ENCODE results near the gene PPP2CA.
"Not testable (repeated sequence)": the region's sequence is repeated elsewhere in the genome, so short reads cannot be mapped to it uniquely, and the experiment has no call there.

Gene PPP2CA

DNA sequence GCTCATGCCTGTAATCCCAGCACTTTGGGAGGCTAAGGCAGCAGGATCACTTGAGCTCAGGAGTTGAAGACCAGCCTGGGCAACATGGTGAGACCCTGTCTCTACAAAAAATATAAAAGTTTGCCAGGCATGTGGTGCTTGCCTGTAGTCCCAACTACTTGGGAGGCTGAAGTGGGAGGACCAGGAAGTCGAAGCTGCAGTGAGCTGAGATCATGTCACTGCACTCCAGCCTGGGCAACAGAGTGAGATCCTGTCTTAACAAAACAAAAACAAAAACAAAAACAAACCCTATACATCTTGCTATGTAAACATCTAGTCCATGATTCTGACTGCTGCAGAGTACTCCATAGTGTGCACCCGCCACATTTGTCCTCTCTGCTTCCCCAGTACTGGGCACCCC lies 19.8 kb upstream of the PPP2CA start:
- DNase-seq (ENCODE audit: low read depth in 2 of 3, low spot score in 1 of 3) = no peak

DNA sequence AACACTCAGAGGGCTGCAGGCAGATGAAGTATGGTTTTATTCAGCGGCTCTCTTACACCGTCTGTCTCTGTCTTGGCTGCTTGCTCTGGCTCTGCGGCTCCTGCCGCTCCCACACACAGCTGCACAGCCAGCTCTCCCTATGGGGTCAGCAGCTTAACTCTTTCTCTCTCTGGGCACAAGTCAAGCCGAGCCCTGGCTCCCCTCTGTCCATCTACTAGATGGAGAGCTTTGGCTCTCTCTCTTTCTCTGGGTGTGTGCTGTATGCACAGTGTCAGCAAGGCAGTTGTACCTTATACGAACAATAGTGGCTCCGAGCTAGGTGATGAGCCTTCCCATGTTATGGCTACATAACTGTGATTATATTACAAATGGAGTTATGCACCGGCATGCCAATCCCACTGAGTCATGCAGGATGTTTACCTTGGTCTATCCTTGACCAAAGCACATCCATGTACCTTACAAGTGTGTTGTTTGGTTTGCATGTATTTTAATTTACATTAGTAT lies 19.3 kb upstream of the PPP2CA start:
- no peak for DNase-seq (ENCODE audit: low read depth in 2 of 3, low spot score in 1 of 3)

- DNase-seq (ENCODE audit: low read depth in 2 of 3, low spot score in 1 of 3) = no peak
Measured at GRCh38 chr5:134242146-134242545, 16.3 kb upstream of the PPP2CA start.

- no peak for DNase-seq (ENCODE audit: low read depth in 2 of 3, low spot score in 1 of 3)
Measured at GRCh38 chr5:134240421-134240962, 14.6 kb upstream of the PPP2CA start.

DNA sequence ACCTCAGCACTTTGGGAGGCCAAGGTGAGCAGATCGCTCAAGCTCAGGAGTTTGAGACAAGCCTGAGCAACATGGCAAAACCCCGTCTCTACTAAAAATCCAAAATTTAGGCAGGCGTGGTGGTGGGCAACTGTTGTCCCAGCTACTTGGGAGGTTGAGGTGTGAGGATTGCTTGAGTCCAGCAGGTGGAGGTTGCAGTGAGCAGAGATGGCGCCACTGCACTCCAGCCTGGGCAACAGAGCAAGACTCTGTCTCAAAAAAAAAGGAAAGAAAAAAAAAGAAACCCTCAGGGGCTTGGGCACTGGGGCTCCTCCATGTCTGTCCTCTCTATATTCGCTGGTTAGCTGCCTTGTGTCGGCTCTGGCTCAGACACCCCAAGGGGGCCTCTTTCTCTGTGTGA lies 10.9 kb upstream of the PPP2CA start:
- no peak for DNase-seq (ENCODE audit: low read depth in 2 of 3, low spot score in 1 of 3)

- DNase-seq (ENCODE audit: low read depth in 2 of 3, low spot score in 1 of 3) = no peak
Measured at GRCh38 chr5:134236318-134236717, 10.4 kb upstream of the PPP2CA start.

DNA sequence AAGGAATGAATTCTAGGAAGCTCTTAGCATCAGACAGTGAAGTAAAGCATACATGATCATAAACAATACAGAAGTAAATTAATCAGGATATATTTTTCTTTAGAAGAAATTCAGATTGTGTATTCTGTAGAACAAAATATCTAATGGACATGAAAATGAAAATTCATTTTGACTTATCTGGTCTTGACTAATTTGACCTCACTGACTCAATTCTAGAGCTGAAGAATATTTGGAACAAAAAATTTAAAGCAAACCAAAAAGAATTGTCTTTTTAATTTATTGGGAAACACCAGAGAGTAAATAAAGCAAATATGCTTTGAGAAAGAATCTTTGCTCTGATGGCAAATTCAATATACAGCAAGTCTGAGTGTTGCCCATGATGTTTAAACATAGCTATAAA lies 2.8 kb upstream of the PPP2CA start:
- no peak for DNase-seq (ENCODE audit: low read depth in 2 of 3, low spot score in 1 of 3)

GRCh38 chr5:134227776-134228175 lies 1.9 kb upstream of the PPP2CA start:
- no peak for DNase-seq (ENCODE audit: low read depth in 2 of 3, low spot score in 1 of 3)

- DNase-seq (ENCODE audit: low read depth in 2 of 3, low spot score in 1 of 3) = no peak
Measured at GRCh38 chr5:134227259-134227658, 1.4 kb upstream of the PPP2CA start.

- DNase-seq (ENCODE audit: low read depth in 2 of 3, low spot score in 1 of 3) = no peak
Measured at GRCh38 chr5:134226441-134227192, 744 bp upstream of the PPP2CA start.

GRCh38 chr5:134224888-134225779 lies 739 bp downstream of the PPP2CA start:
- DNase-seq (ENCODE audit: low read depth in 2 of 3, low spot score in 1 of 3) = peak; percentile 37 to 60 (median 45)

DNA sequence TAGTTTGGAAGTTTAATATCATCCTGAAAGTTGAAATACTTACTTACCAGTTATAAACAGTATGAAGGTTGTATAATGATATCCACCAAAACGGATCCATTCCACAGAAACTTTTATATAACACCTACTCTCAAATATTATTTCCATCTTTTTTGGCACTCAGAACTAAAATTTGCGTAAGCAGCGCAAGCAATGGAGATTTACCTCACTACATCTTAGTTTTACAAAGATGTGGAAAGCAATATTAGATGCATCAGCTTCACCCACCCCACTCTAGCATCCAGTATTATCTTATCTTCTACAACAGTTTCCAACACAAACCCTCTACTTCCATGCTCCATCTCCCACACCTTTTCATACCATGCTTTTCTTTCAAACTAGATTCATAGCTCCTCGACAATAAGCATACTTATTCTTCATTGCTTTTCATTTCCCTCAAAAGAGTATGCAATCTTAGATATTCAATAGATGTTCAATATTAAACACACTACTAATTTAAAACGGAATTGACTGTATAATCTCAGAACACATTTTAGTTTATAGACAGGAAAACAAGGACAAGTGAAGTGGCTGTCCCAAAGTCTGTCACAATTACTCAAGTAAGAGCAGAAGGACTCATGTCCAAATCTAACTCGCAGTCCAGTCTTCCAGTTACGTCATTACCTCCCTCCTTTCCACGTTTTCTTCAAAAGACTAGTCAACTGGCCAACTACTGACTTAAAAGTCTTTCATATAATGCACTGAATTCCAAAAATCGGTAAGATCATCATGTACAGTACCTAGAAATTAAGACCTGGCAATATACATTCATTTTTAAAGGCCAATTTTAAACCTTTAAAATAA lies 2.2 kb downstream of the PPP2CA start:
- no peak for DNase-seq (ENCODE audit: low read depth in 2 of 3, low spot score in 1 of 3)

GRCh38 chr5:134221690-134222089 lies 4.2 kb downstream of the PPP2CA start:
- DNase-seq (ENCODE audit: low read depth in 2 of 3, low spot score in 1 of 3) = not testable (repeated sequence)

- DNase-seq (ENCODE audit: low read depth in 2 of 3, low spot score in 1 of 3) = no peak
Measured at GRCh38 chr5:134215757-134216156, 10.1 kb downstream of the PPP2CA start.

- DNase-seq (ENCODE audit: low read depth in 2 of 3, low spot score in 1 of 3) = not testable (repeated sequence)
Measured at GRCh38 chr5:134211263-134212031, 14.4 kb downstream of the PPP2CA start.

DNA sequence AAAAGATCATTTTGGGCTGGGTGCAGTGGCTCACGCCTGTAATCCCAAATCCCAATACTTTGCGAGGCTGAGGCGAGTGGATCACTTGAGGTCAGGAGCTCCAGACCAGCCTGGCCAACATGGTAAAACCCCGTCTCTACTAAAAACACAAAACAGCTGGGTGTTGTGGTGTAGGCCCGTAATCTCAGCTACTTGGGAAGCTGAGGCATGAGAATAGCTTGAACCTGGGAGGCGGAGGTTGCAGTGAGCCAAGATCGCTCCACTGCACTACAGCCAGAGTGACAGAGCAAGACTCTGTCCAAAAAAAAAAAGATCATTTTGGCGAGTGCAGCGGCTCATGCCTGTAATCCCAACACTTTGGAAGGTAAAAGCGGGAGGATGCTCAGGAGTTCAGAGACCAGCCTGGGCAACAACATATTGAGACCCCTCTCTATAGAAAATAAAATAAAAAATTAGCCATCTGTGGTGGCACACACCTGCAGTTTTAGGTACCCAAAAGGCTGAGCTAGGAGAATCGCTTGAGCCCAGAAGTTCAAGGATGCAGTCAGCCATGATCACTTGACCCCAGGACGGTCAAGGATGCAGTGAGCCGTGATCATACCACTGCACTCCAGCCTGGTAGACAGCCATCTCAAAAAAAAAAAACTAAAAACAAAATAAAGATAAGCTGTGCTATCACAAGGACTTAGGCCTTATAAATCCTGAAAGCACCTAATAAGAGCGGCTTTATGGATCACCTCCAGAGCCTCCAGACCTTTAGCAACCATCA lies 16.2 kb downstream of the PPP2CA start:
- no peak for DNase-seq (ENCODE audit: low read depth in 2 of 3, low spot score in 1 of 3)

DNA sequence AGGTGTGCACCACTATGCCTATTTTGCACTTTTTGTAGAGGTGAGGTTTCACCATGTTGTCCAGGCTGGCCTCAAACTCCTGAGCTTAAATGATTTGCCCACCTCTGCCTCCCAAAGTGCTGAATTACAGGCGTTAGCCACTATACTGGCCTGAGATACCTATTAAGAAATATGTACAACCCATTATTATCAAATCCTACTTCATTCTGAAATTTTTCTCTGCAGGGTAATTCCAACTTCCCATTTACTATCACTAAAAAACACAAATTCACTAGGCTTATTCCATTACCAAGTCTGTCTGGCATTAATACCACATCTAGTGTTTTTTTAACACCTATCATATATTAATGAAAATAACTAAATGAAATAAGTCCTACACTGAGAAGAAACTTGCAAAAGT lies 18.2 kb downstream of the PPP2CA start:
- DNase-seq (ENCODE audit: low read depth in 2 of 3, low spot score in 1 of 3) = no peak

GRCh38 chr5:134206627-134207160 lies 19.2 kb downstream of the PPP2CA start:
- DNase-seq (ENCODE audit: low read depth in 2 of 3, low spot score in 1 of 3) = no peak

DNA sequence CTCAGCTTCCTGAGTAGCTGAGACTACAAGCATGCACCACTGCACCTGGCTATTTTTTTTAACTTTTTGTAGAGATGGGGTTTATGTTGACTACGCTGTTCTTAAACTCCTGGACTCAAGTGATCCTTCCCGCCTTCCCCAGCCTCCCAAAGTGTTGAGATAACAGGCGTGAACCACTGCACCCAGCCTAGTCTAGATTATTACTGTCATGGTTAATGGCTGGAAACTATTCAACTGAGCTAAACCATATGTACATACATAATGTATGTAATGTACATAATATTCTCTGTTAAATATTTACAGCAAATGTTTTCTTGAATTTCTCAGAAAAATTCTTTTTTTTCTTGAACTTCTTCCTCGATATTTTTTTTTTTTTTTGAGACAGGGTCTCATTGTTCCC lies 21.3 kb downstream of the PPP2CA start:
- no peak for DNase-seq (ENCODE audit: low read depth in 2 of 3, low spot score in 1 of 3)
